ENCODE measurements around the gene EP400.

EP400 gene

DNA sequence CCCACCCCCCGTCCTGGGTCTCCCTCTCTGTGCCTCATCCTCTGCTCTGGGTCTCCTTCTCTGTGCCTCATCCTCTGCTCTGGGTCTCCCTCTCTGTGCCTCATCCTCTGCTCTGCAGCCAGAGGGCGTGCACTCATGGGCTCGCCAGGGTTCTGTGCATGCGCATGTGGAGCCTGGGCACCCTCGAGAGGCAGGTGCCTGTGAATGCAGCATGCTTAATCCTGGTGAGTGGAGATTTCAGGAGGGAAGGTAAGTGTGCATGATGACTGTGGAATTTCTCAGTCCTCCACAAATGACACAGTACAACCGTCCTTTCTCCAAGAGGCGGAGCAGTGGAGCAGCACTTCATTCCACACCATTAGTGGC lies 65.2 kb downstream of the EP400 start:
- Histone ChIP-seq H3K27ac (no peak overlapping the region), H3K4me3 (ENCODE audit: low read depth, low read length) (no peak overlapping the region), H3K9me3 (ENCODE audit: severe bottlenecking) (no peaks in the 10 kb centered on the region), H3K36me3 (peaks cover 85% of the 10 kb centered on the region), H3K27me3 (ENCODE audit: insufficient read depth, low read depth, severe bottlenecking) (no peaks in the 10 kb centered on the region)
- TF ChIP-seq, protein P1, sequence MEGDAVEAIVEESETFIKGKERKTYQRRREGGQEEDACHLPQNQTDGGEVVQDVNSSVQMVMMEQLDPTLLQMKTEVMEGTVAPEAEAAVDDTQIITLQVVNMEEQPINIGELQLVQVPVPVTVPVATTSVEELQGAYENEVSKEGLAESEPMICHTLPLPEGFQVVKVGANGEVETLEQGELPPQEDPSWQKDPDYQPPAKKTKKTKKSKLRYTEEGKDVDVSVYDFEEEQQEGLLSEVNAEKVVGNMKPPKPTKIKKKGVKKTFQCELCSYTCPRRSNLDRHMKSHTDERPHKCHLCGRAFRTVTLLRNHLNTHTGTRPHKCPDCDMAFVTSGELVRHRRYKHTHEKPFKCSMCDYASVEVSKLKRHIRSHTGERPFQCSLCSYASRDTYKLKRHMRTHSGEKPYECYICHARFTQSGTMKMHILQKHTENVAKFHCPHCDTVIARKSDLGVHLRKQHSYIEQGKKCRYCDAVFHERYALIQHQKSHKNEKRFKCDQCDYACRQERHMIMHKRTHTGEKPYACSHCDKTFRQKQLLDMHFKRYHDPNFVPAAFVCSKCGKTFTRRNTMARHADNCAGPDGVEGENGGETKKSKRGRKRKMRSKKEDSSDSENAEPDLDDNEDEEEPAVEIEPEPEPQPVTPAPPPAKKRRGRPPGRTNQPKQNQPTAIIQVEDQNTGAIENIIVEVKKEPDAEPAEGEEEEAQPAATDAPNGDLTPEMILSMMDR (IDR thresholded peaks at IDR 0.05; ENCODE audit: low read depth, low read length): no peak
- no peak for DNase-seq

GRCh38 chr12:132015686-132016430 lies 66.1 kb downstream of the EP400 start:
- Histone ChIP-seq H3K9me3 (ENCODE audit: severe bottlenecking) (no peaks in the 10 kb centered on the region), H3K4me3 (ENCODE audit: low read depth, low read length) (no peak overlapping the region), H3K36me3 (peaks cover 92% of the 10 kb centered on the region), H3K27ac (no peak overlapping the region), H3K27me3 (ENCODE audit: insufficient read depth, low read depth, severe bottlenecking) (no peaks in the 10 kb centered on the region)
- no peak for DNase-seq
- TF ChIP-seq, protein P1 (IDR thresholded peaks at IDR 0.05; ENCODE audit: low read depth, low read length): no peak

GRCh38 chr12:132018193-132018916 lies 68.6 kb downstream of the EP400 start:
- H3K4me3 ChIP-seq (ENCODE audit: low read depth, low read length): no peak overlapping the region
- no peaks in the 10 kb centered on the region for H3K9me3 ChIP-seq (ENCODE audit: severe bottlenecking)
- H3K27me3 ChIP-seq (ENCODE audit: insufficient read depth, low read depth, severe bottlenecking): no peaks in the 10 kb centered on the region
- H3K36me3 ChIP-seq: peaks cover 84% of the 10 kb centered on the region
- TF ChIP-seq, protein P1 (IDR thresholded peaks at IDR 0.05; ENCODE audit: low read depth, low read length): no peak
- H3K27ac ChIP-seq: no peak overlapping the region
- DNase-seq: no peak

- H3K36me3 ChIP-seq: peaks cover 79% of the 10 kb centered on the region
- no peak overlapping the region for H3K27ac ChIP-seq
- no peak for DNase-seq
- H3K27me3 ChIP-seq (ENCODE audit: insufficient read depth, low read depth, severe bottlenecking): no peaks in the 10 kb centered on the region
- H3K4me3 ChIP-seq (ENCODE audit: low read depth, low read length): no peak overlapping the region
- TF ChIP-seq, protein P1 (IDR thresholded peaks at IDR 0.05; ENCODE audit: low read depth, low read length): no peak
- no peaks in the 10 kb centered on the region for H3K9me3 ChIP-seq (ENCODE audit: severe bottlenecking)
Measured at GRCh38 chr12:132019891-132020290, 70.1 kb downstream of the EP400 start.

DNA sequence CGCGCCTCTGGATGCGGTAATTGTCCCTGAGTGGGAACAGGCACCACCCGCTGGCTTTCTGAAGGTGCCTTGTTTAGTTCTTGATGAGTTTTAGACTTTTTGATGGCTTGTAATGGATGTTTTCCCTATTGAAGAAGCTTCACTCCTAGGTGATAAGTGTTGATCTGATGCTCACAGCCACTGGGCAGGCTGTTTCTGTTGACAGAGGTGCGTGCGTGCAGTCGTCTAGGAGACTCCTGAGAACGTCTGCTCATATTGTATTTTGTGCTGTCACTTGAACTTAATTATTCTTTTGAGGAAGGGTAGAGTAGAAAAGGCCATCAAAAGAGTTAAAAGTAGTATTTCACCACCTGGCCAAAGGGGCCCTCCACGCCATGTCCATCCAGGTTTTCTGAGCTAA lies 70.5 kb downstream of the EP400 start:
- Histone ChIP-seq H3K27me3 (ENCODE audit: insufficient read depth, low read depth, severe bottlenecking) (no peaks in the 10 kb centered on the region), H3K9me3 (ENCODE audit: severe bottlenecking) (no peaks in the 10 kb centered on the region), H3K4me3 (ENCODE audit: low read depth, low read length) (no peak overlapping the region), H3K27ac (no peak overlapping the region), H3K36me3 (peaks cover 79% of the 10 kb centered on the region)
- no peak for DNase-seq
- TF ChIP-seq, protein P1 (IDR thresholded peaks at IDR 0.05; ENCODE audit: low read depth, low read length): no peak
